M059J (cell line): ENCODE results near the gene HMCN2. TPM values are rescaled to one million over a fixed set of nuclear protein-coding genes. Genes with fewer than 3 reads are reported as not detected.
"Not testable (repeated sequence)": the region's sequence is repeated elsewhere in the genome, so short reads cannot be mapped to it uniquely, and the experiment has no call there.

ENCODE experiments used
- DNase-seq: peaks from one replicate; pipeline ENCODE4 v3.0.0-alpha.2; 2012; ENCODE audit warnings: low read depth
- total RNA-seq: library from RNA; depleted of rRNA; stranded (reverse); fragments of >200 nt; shearing (Covaris generic); gene quantifications from 2 replicates; pipeline ENCODE4 v1.2.3, GENCODE V29; 2014

HMCN2 gene
- total RNA-seq, 1 experiment from 2014 or later, result not detected

GRCh38 chr9:130237763-130238524, 27.6 kb upstream of the HMCN2 start:
- DNase-seq, result no peak

DNA sequence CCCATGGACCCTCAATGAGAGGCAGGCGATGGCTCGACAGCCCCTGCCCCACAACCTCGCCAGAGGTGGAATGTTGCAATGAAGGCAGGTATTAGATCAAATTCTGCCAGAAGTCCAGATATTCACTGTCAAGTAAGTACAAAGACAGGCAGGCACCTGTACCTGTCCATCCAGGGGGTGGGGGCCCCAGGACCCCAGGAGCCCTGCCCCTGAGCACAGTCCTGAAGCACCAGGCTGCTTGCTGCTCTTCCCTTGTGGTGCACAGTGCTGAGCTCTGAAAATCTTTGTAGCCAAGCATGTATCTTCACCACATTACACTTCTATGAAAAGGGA, 26.2 kb upstream of the HMCN2 start:
- DNase-seq, result no peak

DNA sequence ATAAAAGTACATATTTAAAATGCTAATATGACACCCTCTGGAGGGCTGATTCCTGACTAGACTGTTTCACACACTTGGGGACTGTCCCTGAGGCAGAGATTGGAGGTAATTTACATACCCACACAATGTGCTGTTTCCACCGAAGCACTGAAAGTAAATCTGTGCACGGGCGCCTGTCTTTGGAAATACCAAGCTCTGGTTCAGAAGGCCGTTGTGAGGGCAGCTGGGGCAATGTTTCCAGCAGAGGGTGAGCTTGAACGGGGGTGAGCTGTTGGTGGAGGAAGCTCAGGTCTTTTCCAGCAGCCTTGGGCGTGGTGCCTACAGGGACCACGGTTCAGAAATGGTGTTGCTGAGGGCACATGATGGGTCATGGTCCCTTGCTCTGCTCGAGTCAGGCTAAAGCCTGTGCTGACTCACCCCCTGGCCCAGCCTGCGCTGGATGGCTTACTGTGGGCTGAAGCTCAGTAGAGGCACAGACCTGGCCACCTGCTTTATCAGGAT, 25.8 kb upstream of the HMCN2 start:
- DNase-seq, result peak; percentile 60

GRCh38 chr9:130240410-130241197, 25.0 kb upstream of the HMCN2 start:
- peak; percentile 77 for DNase-seq

DNA sequence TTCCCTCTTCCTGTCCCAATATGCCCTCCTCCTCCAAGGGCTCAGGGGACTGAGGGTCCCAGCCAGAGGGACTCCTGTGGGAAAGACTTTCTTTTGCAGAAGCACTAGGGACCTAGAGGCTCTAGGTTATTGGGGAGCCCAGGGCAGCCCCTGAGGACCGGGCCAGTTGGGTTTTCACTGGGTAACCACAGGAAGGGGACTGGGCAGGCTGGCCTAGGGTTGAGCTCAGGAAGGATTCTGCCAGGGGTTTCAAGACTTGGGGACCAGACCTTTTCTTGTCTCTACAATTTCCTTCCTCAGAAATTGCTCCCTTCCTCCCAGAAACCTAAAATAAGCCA, 24.4 kb upstream of the HMCN2 start:
- no peak for DNase-seq

DNA sequence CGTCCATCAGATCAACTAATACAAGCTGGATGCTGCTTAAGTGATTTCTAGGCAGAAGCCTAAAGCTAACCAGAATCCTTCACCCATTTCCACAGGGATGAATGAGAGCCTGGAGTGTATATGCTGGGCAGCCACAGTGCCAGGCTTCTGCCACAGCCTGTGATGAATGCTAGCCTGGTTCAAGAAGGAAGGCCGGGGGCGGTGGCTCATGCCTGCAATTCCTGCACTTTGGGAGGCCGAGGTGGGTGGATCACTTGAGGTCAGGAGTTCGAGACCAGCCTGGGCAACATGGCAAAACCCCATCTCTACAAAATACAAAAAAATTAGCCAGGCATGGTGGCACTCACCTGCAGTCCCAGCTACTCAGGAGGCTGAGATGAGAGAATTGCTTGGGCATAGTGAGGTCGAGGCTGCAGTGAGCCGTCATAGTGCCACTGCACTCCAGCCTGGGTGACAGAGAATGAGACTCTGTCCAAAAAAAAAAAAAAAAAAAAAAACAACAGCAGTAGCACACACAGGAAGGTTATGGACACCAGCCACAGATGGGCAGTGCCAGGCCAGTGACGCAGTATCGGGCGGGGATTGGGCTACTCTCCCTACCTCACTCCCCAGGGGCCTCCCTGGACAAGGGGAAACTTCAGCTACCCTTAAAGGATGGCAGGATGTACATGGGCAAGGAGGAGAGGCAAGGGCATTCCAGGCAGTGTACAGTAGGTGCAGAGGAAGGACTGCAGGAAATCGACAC, 23.1 kb upstream of the HMCN2 start:
- DNase-seq, result no peak

GRCh38 chr9:130243015-130243881, 22.3 kb upstream of the HMCN2 start:
- peak; percentile 38 for DNase-seq

DNA sequence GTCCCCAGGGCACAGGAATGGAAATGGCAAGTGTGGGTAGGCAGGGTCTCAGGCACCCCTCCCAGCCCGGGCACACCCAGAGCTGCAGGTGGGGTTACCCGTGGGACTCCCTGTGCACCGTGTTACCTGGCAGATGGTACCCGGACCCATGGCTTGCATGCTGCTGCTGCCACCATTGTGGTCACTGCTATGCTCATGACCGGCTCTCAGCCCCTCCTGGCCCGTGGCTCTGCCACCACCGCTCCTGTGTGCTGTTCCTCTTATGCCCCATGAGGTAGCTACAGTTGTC, 21.7 kb upstream of the HMCN2 start:
- no peak for DNase-seq

- no peak for DNase-seq
Observed at GRCh38 chr9:130244548-130245165, 20.9 kb upstream of the HMCN2 start.

GRCh38 chr9:130245474-130245873, 20.1 kb upstream of the HMCN2 start:
- DNase-seq, result no peak

- DNase-seq, result no peak
Observed at GRCh38 chr9:130246126-130246525, 19.4 kb upstream of the HMCN2 start.

DNA sequence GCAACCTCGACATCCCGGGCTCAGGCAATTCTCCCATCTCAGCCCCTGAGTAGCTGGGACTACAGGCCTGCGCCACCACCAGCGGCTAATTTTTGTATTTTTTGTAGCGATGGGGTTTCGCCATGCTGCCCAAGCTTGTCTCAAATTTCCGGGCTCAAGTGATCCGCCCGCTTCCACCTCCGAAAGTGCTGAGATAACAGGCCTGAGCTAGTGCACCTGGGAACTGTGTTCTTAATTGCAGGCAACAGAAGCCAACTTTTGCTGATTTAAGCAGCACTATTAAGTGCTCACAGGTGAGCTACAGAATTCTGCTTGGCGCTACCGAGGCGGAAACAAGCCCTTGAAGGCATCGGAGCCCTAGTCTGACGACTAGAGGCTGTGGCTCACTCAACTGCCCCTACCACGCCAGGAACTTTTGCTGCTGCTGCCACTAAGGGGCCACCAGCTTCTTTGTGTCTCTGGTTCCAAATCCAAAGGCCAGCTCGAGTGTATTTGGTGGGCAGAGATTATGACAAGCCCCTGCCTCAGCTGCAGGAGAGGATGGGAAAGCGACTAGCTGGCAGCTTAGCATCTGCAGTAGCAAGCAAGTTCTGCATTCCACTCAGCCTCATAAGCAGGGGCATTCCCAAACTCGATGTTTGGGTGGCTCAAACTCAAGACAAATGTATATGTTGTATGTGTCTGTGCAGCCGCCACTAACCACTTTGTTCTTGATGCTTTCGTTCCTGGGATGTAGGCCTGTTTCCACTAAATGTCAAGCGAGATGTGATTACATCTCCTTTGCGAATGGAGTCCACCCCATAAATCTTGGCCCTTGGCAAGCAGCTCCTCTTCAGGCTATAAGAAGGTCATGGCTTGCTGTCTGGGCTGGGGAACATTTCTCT, 10.6 kb upstream of the HMCN2 start:
- DNase-seq, result no peak

- no peak for DNase-seq
Observed at GRCh38 chr9:130255631-130256134, 9.9 kb upstream of the HMCN2 start.

- DNase-seq, result no peak
Observed at GRCh38 chr9:130256644-130257043, 8.9 kb upstream of the HMCN2 start.

GRCh38 chr9:130258137-130258536, 7.4 kb upstream of the HMCN2 start:
- not testable (repeated sequence) for DNase-seq

DNA sequence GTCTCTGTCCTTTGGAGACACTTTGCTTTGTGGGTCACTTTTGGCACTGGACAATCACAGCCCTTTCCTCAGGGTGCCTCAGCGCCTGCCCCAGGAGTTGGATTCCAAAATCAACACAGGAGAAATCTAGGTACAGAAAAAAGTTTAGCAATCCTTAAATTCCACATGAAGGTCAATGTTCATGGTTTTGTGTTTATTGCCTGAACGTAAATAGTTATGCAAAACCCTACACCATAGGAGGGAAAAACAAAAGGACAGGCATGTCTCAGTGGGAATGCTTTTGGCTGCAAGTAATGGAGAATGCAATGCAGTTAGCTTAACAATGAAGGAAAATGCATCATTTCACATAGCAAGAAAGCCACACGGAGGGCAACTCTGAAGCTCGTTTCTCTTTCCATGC, 6.5 kb upstream of the HMCN2 start:
- DNase-seq, result no peak

GRCh38 chr9:130260816-130261765, 4.5 kb upstream of the HMCN2 start:
- no peak for DNase-seq

- no peak for DNase-seq
Observed at GRCh38 chr9:130262061-130262745, 3.4 kb upstream of the HMCN2 start.
